Right forelimb (tissue), 1 donor: Measurements from ENCODE around the gene MAML1.

ENCODE experiments used
- DNase-seq: peaks from one replicate; pipeline ENCODE4 v3.0.0-alpha.2; 2018

The MAML1 gene

DNA sequence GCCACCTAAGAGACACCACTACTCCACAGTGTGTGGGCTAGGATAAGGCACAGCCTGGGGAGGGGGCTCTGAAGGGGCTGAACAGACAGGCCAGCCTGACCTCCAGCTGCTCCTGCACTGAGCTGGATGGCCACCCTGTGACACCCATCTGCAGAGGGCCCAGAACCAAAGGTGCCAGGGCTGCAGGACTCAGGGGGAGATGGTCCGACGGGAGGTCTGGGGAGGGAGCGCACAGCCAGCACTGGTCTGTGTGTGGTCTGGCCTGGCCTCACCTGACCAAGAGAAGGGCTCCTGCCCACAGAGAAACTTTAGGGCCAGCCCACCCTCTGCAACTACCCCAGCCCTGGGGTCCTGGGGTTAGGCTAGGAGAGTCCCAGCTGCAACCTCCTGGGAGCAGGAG lies 62.0 kb downstream of the MAML1 start:
- DNase-seq: no peak

DNA sequence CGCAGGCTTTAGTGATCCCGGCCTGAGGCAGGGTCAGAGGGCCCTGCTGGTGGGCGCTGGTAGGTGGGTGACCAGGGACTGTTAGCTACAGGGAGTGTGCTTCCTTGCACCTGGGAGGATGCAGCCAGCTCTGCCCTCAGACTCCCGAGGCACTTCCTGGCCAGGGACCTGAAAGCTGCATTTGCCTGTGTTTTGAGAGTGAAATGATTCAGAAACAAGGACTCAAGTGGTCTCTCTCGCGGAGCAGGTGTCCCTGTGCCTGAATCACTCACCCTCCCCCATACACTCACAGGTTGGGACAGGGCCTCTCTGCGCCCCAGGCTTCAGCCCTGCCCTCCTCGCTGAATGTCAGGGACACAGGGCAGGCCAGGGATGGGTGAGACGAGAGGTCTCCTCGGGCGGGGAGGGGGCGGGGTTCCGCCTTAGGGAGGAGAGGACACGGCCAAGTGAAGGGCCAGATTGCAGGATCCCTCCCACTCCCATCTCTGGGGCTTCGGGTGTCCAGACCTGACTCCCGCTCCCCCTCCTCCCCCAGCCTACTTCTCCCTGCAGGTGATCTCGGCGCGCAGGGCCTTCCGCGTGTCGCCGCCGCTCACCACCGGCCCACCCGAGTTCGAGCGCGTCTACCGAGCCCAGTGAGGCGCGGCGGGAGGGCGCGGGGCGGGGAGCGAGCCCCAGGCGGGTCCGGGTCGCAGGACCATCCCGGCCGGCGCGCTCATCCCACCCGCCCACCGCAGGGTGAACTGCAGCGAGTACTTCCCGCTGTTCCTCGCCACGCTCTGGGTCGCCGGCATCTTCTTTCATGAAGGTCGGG lies 62.6 kb downstream of the MAML1 start:
- DNase-seq: no peak

- peak; percentile 85 for DNase-seq
Observed at GRCh38 chr5:179795863-179796833, 63.5 kb downstream of the MAML1 start.

- DNase-seq: no peak
Observed at GRCh38 chr5:179796877-179797608, 64.4 kb downstream of the MAML1 start.

GRCh38 chr5:179797741-179798140 lies 65.1 kb downstream of the MAML1 start:
- DNase-seq: no peak

DNA sequence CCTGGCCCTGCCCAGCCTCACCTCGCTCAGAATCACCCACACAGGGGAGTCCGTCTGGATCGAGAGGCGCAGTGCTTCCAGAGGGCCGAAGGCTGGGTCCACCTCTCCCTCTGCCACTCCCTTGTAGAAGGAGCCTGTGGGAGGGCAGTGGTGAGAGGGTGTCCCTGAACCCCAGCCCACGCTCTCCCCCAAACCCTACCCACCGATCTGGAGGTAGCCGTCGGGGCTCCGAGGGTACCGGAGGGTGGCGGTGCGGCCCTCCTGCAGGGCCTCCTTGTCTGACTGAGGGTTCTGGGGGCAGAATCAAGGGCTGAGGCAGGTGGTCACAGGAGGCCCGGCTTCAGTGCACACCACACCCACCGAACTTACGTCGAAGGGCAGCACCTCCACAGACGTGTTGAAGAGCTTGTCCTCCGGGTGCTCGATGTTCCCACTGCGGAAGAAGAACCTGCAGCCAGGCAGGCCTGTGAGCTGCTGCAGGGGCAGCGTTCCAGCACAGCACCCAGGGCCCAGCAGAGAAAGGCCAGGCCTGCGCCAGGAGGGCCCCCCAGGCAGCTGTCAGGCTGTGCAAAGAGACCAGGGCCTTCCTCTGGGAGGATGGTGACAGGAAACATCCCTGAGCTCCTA lies 65.6 kb downstream of the MAML1 start:
- no peak for DNase-seq

DNA sequence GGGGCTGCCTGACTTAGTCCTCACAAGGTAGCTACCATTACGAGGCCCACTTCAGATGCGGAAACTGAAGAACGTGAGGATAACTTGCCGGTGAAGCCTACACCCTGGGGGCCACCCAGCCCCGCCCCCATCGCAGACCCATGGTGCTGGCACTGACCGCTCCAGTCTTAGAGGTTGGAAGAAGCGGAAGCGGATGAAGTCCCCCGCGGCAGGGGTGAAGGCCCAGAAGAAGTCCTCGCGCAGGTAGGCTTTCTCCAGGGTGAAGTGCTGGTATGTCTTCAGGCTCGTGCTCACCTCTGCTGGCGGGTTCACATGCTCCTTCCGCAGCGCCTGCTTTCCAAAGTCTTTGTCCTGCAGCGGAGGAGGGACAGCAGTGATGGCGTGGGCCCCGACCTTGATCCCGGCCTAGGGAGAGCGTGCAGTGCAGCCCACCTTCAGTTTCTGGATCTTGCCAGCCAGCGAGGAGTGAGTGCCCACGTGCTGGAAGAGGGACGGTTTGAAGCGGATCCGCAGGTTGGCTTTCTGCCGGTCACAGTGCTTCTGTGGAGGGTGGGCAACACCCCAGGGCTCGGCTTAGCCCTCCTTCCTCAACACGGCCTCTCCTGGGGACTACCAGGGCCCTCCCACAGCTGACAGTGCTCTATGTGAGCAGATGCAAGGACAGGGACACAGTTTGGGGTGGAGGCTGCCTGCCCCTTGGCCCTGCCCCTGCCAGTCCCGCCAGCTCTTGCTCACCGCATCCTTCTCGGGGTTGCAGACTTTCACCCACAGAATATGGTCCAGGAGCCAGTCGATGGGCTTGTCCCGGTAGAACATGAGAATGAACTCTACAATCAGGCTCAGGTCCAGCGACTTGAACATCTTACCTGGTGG lies 66.4 kb downstream of the MAML1 start:
- peak; percentile 45 for DNase-seq

- no peak for DNase-seq
Observed at GRCh38 chr5:179799644-179799973, 67.0 kb downstream of the MAML1 start.

DNA sequence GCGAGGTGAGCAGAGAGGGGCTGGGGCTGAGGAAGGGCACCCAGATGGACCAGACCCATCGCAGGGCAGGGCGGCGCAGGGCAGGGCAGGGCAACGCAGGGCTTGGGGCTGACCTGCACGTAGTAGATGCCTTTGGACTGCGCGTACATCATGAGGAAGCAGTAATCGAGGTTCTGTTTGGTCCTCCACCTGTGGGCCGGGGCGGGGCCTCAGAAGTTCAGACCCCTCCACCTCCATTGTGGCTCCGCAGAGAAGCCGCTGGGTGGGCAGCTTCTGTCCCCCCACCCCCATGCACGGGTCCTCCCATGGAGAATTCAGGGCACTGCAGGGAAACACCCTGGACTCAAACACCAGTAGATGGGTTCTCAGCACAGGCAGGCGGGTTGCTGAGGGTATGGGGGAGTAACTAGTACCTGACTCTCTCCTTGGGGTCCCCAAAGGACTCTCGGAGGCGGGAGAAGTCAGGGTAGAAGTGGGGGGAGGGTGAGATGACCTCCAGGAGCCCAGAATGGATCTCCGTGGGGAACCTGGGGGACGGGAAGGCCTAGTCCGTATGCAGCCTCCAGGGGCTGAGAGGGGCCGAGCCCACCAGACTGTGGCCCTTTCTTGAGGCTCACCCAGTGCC lies 67.6 kb downstream of the MAML1 start:
- DNase-seq: no peak

GRCh38 chr5:179800696-179801201 lies 68.1 kb downstream of the MAML1 start:
- DNase-seq: no peak

DNA sequence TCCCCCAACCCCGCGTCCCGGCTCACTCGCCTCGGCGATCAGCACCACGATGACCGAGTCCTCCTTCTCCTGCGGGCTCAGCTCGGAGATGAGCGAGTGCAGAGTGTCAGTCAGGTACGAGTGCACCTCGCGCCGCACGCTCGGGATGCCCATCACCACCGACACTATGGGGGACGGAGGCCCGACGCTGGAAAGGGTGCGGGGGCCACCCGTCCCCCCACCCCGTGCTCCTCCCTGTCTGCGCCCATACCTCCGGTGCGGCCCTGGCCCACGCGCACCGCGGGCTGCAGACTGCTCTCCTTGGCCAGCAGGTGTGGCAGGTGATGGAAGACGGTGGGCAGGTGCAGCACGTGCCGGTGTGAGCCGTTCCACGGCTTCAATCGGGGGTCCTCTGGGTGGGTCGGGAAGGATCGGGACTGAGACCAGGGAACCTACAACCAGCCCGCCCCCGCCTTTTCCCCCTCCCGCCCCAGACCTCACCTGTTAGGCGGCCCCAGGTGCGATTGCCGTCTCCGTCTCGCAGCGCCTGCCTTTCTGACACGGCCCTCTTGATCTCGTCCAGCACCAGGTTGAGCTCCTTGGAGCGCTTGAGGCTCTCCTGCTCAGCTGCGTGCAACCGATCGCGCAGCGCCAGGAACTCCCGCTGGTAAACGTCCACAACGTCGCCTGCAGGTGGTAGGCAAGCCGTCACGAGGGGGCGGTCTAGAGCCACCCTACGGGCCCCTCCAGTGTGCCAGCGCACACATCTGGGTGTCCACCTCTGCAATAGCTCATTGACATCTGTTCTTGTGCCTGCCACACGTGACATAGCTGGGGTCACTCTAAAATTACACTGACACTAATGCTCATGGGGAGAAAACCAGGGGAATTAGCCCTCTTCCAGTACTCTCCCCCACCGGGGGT lies 68.9 kb downstream of the MAML1 start:
- DNase-seq: peak; percentile 73

DNA sequence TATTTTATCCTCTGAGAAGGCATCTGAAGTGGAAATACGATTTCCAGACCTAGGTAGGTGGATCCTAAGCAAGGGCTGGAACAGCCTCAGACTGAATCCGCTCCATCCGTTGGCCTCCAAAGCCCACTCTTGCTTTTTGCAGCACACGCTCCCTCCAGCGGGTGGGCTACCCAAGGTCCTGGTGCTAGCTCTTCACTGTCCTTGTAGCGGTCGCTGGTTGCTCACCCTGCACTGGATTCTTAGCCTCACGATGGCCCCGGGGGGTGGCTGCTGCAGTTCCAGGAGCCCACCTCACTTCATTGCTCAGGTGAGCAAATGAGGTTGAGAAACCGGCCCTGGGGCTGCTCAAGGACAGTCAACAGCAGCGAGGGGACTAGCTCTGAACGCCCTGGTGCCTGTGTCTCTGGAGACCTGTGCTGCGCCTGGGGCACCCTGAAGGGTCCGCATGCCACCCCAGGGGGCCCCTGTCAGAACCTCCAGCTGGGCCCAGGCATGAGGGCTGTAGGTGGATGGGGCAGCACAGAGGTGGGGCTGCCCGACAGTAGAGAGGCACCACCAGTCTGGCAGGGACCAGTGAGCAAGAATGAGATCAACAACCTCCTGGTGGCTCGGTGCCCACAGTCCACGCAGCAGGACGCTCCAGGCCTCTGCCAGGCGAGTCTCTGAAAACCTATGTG lies 69.7 kb downstream of the MAML1 start:
- no peak for DNase-seq

DNA sequence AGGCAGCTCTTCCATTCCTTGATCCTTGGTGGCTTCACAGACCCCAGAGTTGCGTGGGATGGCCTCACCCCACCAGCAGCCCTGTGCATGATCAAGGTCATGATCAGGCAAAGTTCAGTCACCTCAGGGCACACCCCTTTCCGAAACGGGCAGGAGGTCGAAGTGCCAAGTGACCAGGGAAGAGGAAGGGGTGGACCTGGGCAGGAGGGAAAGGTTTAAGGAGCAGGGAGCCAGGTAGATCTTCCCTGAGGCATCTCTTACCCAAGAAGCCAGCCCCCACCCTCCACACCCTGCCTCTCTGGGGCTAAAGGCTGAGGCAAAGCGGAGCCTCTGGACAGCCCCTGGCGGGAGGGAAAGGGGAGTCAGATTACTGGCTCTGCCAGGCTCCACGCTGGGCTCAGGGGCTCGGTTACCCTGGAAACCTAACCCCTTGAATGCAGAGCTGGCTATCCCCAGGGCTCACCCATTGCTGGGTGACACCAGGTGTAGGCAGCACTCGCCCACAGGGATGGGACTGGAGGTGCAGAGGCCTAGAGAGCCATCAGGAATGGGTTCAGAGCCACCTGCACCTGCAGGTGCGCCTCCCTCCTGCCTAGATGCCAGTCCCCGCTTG lies 70.4 kb downstream of the MAML1 start:
- DNase-seq: no peak

GRCh38 chr5:179803651-179804554 lies 71.3 kb downstream of the MAML1 start:
- no peak for DNase-seq

- DNase-seq: no peak
Observed at GRCh38 chr5:179804555-179804947, 71.9 kb downstream of the MAML1 start.

- DNase-seq: no peak
Observed at GRCh38 chr5:179805070-179805528, 72.5 kb downstream of the MAML1 start.

DNA sequence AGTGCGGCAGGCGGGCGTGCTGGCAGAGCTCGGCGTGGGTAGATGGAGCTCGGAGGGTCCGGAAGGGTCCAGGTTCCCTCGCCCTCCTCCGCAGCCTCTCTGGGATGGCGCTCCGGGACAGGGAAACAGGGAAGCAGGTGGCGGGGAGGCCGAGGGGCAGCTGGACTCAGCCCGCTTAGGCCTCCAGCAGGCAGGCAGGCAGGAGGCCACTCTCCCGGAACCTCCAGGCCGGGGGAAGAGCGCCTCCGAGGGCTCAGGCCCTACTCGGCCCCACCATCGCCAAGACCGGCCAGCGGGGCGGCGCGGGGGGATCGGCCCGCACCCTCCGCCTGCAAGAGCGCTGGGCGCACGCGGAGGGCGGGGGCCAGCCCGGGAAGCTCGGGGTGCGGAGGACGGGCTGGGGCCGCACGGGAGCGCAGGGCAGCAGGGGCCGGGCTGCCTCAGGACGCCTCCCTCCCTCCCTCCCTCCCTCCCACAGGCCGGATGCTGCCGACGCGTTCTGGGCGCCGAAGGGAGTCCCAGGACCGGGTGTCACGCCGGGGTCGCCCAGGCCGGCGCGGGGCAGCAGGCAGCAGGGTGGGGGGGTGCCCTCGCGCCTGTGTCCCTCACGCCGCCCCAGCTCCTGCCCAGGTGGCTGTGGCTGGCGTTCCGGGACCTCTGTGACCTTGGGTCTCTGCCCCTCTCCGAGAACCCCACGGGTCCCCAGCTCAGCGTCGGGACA lies 73.1 kb downstream of the MAML1 start:
- peak; percentile 64 for DNase-seq
